ENCODE data around the gene EIF3L.

DNA sequence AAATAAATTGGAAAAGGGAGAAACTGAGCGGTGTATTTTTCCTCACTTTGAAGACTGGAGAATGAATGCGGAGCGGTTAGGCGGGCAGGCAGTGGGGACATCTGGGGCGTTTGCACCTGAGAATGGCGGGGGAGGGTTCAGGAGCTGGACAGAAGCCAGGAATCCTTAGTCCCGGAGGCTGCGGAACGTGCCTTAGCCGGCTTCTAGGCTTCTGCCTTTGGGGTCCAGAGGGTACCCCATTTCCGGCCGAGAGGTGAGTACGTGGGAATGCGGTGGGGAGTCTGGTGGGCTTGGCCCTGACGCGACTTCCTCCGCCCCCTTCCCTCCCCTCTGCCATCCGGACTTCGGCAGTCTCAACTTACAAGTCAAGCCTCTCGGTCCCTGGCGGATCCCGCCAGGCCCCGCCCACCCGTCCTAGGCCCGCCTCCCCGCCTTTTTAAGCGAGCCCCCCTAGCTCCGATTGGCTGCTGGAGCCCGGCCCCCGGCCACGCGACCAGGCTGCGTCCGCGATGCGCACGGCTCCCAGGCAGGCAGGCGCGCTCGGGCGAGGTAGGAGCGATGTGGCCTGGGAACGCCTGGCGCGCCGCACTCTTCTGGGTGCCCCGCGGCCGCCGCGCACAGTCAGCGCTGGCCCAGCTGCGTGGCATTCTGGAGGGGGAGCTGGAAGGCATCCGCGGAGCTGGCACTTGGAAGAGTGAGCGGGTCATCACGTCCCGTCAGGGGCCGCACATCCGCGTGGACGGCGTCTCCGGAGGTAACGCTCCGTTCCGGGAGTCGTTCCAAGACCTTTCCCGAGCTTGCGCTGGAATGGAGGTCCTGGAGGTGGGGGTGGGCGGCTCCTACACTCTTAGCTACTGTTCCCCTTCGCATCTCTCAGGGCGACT, 41.6 kb upstream of the EIF3L start, which contains the start of gene GCAT:
- TF ChIP-seq, protein P1, sequence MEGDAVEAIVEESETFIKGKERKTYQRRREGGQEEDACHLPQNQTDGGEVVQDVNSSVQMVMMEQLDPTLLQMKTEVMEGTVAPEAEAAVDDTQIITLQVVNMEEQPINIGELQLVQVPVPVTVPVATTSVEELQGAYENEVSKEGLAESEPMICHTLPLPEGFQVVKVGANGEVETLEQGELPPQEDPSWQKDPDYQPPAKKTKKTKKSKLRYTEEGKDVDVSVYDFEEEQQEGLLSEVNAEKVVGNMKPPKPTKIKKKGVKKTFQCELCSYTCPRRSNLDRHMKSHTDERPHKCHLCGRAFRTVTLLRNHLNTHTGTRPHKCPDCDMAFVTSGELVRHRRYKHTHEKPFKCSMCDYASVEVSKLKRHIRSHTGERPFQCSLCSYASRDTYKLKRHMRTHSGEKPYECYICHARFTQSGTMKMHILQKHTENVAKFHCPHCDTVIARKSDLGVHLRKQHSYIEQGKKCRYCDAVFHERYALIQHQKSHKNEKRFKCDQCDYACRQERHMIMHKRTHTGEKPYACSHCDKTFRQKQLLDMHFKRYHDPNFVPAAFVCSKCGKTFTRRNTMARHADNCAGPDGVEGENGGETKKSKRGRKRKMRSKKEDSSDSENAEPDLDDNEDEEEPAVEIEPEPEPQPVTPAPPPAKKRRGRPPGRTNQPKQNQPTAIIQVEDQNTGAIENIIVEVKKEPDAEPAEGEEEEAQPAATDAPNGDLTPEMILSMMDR (IDR thresholded peaks at IDR 0.05), result no peak
- TF ChIP-seq POLR2A (IDR thresholded peaks at IDR 0.05), result peak in 1 of 2 donors; percentile 56
